IMR-90 (cell line): ENCODE data around the gene PCDHGA4. TPM values are rescaled to one million over a fixed set of nuclear protein-coding genes. Genes with fewer than 3 reads are reported as not detected.

Source experiments
- ATAC-seq: fragments of 200-7000 bp; cut with Tn5 transposase; 2 replicates; pipeline ENCODE4 v1.9.1; 2020; ENCODE audit warnings: low read depth, mild to moderate bottlenecking, moderate library complexity
- BruUV-seq: library from RNA; stranded (reverse); fragments of 400-500 nt; replicated peaks from 2 replicates; lab custom pipeline; 2021; lab: Mats Ljungman, UMichigan
- CTCF ChIA-PET: fragments of 300-600 bp; formaldehyde crosslinking; extraction: SDS; loops from one replicate; lab custom pipeline; 2021; ENCODE audit warnings: antibody characterized with exemption; lab: Yijun Ruan, JAX
- POLR2A ChIA-PET: fragments of 300-600 bp; sonication (Branson Sonifier 250); formaldehyde crosslinking; loops from one replicate; lab custom pipeline; 2022; ENCODE audit warnings: antibody characterized with exemption; ENCODE audit not compliant: unreplicated experiment; lab: Charles Lee
- DNase-seq: peaks from one replicate; pipeline ENCODE4 v3.0.0; 2013
- H2AFZ ChIP-seq: replicated peaks from 2 replicates; pipeline ENCODE3; 2013; ENCODE audit warnings: low read length, mild to moderate bottlenecking; ENCODE audit not compliant: poor library complexity
- H2AK5ac ChIP-seq: 2 replicates; pipeline ENCODE4 v1.6.1; 2013; ENCODE audit warnings: low read depth, low read length, inconsistent platforms
- H2AK9ac ChIP-seq: replicated peaks from 2 replicates; pipeline ENCODE3; 2013; ENCODE audit warnings: mild to moderate bottlenecking, low read depth, low read length, moderate library complexity; ENCODE audit not compliant: poor library complexity
- H2BK120ac ChIP-seq: 2 replicates; pipeline ENCODE4 v1.6.1; 2013; ENCODE audit warnings: low read depth, low read length, inconsistent platforms
- H2BK15ac ChIP-seq: 3 replicates; pipeline ENCODE4 v1.6.1; 2013; ENCODE audit warnings: low read depth, low read length, inconsistent platforms
- H2BK20ac ChIP-seq: 2 replicates; pipeline ENCODE4 v1.6.1; 2013; ENCODE audit warnings: low read depth, mild to moderate bottlenecking, inconsistent platforms, low read length, moderate library complexity
- H2BK5ac ChIP-seq: 2 replicates; pipeline ENCODE4 v1.6.1; 2013; ENCODE audit warnings: mild to moderate bottlenecking, low read depth, low read length, inconsistent platforms; ENCODE audit not compliant: poor library complexity, severe bottlenecking
- H3K14ac ChIP-seq: replicated peaks from 2 replicates; pipeline ENCODE4 v1.6.1; 2013; ENCODE audit warnings: low read depth, low read length, inconsistent platforms
- H3K18ac ChIP-seq: 2 replicates; pipeline ENCODE4 v1.6.1; 2013; ENCODE audit warnings: low read depth, low read length, control low read depth
- H3K23ac ChIP-seq: 2 replicates; pipeline ENCODE4 v1.6.1; 2013; ENCODE audit warnings: low read depth, low read length, inconsistent platforms
- H3K27ac ChIP-seq: 2 replicates; pipeline ENCODE4 v1.5.1; 2013; ENCODE audit warnings: mild to moderate bottlenecking, control low read depth, low read length; ENCODE audit not compliant: insufficient read depth
- H3K27me3 ChIP-seq: 2 replicates; pipeline ENCODE4 v1.6.1; 2013; ENCODE audit warnings: low read length; ENCODE audit not compliant: control insufficient read depth, insufficient read depth
- H3K36me3 ChIP-seq: 2 replicates; pipeline ENCODE4 v1.6.1; 2013; ENCODE audit warnings: low read length, mixed read lengths; ENCODE audit not compliant: control insufficient read depth, insufficient read depth
- H3K4ac ChIP-seq: 2 replicates; pipeline ENCODE4 v1.6.1; 2013; ENCODE audit warnings: low read depth, low read length, inconsistent platforms
- H3K4me1 ChIP-seq: 2 replicates; pipeline ENCODE4 v1.6.1; 2013; ENCODE audit warnings: low read length, mixed read lengths; ENCODE audit not compliant: control insufficient read depth, insufficient read depth
- H3K4me2 ChIP-seq: 2 replicates; pipeline ENCODE4 v1.6.1; 2013; ENCODE audit warnings: low read depth, mild to moderate bottlenecking, control low read depth, low read length, moderate library complexity
- H3K4me3 ChIP-seq: 2 replicates; pipeline ENCODE4 v1.5.1; 2013; ENCODE audit warnings: low read depth, mild to moderate bottlenecking, control low read depth, low read length, moderate library complexity; ENCODE audit not compliant: insufficient read depth
- H3K56ac ChIP-seq: 2 replicates; pipeline ENCODE4 v1.6.1; 2013; ENCODE audit warnings: low read length, inconsistent platforms; ENCODE audit not compliant: insufficient read depth; ENCODE audit errors: extremely low read depth
- H3K79me1 ChIP-seq, 2 experiments: 2 replicates each; pipeline ENCODE4 v1.6.1; 2013; ENCODE audit warnings: low read length in 2 of 2, inconsistent platforms in 1 of 2, low read depth in 1 of 2
- H3K9ac ChIP-seq: 2 replicates; pipeline ENCODE4 v1.6.1; 2013; ENCODE audit warnings: low read depth, low read length, control low read depth
- H3K9me1 ChIP-seq: 2 replicates; pipeline ENCODE4 v1.6.1; 2013; ENCODE audit warnings: low read length, inconsistent platforms; ENCODE audit not compliant: insufficient read depth
- H3K9me3 ChIP-seq: 2 replicates; pipeline ENCODE4 v1.6.1; 2013; ENCODE audit warnings: low read length; ENCODE audit not compliant: control insufficient read depth, insufficient read depth
- H4K20me1 ChIP-seq: 2 replicates; pipeline ENCODE4 v1.6.1; 2013; ENCODE audit warnings: low read length, inconsistent platforms; ENCODE audit not compliant: insufficient read depth
- H4K5ac ChIP-seq: 2 replicates; pipeline ENCODE4 v1.6.1; 2013; ENCODE audit warnings: mild to moderate bottlenecking, low read depth, low read length, control low read depth
- H4K8ac ChIP-seq, 2 experiments: 2 replicates each; pipeline ENCODE4 v1.6.1; 2013; ENCODE audit warnings: low read depth in 2 of 2, low read length in 2 of 2, control low read depth in 1 of 2, inconsistent platforms in 1 of 2
- H4K91ac ChIP-seq: 2 replicates; pipeline ENCODE4 v1.6.1; 2013; ENCODE audit warnings: low read depth, low read length, inconsistent platforms; ENCODE audit not compliant: insufficient read depth
- BHLHE40 ChIP-seq: fragments of 150-350 bp; IDR thresholded peaks from 2 replicates; pipeline ENCODE4 v1.6.1; 2016; ENCODE audit warnings: mild to moderate bottlenecking, low read depth, low read length
- CEBPB ChIP-seq: IDR thresholded peaks from 2 replicates; pipeline ENCODE4 v1.6.1; 2012; ENCODE audit warnings: low read depth, low read length, improper control_type of control experiment
- CHD1 ChIP-seq: IDR thresholded peaks from 2 replicates; pipeline ENCODE4 v1.6.1; 2012; ENCODE audit warnings: low read depth, low read length, improper control_type of control experiment
- FOS ChIP-seq: fragments of 150-350 bp; IDR thresholded peaks from 2 replicates; pipeline ENCODE4 v1.6.1; 2016; ENCODE audit warnings: low read depth, low read length
- MAFK ChIP-seq: IDR thresholded peaks from 2 replicates; pipeline ENCODE4 v1.6.1; 2012; ENCODE audit warnings: low read depth, low read length, improper control_type of control experiment
- MAZ ChIP-seq: IDR thresholded peaks from 2 replicates; pipeline ENCODE4 v1.6.1; 2012; ENCODE audit warnings: low read depth, mild to moderate bottlenecking, low read length, improper control_type of control experiment, moderate library complexity, borderline replicate concordance
- NFE2L2 ChIP-seq: fragments of 150-350 bp; IDR thresholded peaks from 2 replicates; pipeline ENCODE4 v1.6.1; 2016; ENCODE audit warnings: low read depth, mild to moderate bottlenecking, low read length
- POLR2A ChIP-seq: IDR thresholded peaks from 2 replicates; pipeline ENCODE4 v1.6.1; 2012; ENCODE audit warnings: mild to moderate bottlenecking, low read depth, low read length
- RAD21 ChIP-seq: IDR thresholded peaks from 2 replicates; pipeline ENCODE4 v1.6.1; 2012; ENCODE audit warnings: low read length, improper control_type of control experiment
- RCOR1 ChIP-seq: IDR thresholded peaks from 2 replicates; pipeline ENCODE4 v1.6.1; 2012; ENCODE audit warnings: mild to moderate bottlenecking, low read length, improper control_type of control experiment; ENCODE audit not compliant: insufficient replicate concordance
- SMC3 ChIP-seq: fragments of 150-350 bp; IDR thresholded peaks from 2 replicates; pipeline ENCODE4 v1.6.1; 2016; ENCODE audit warnings: low read depth, mild to moderate bottlenecking, antibody characterized with exemption, low read length, moderate library complexity
- whole genome bisulfite sequencing, 2 experiments: methylation state at CpG; one replicate each; pipeline versions ENCODE4 v1.1.5 to v1.1.7; 2013; ENCODE audit warnings: missing lambda C conversion rate in 2 of 2; ENCODE audit not compliant: insufficient read length in 1 of 2; ENCODE audit errors: extremely low coverage in 2 of 2; 5-methylcytosine and 5-hydroxymethylcytosine counted together
- dilution Hi-C: fragments of 300-500 bp; cut with HindIII; formaldehyde crosslinking; loops from one replicate; pipeline ENCODE4 v1.14.3; 2018; ENCODE audit warnings: low sequenced_read_pairs; ENCODE audit not compliant: unreplicated experiment
- in situ Hi-C: fragments of 300-500 bp; cut with MboI; formaldehyde crosslinking; loops from 3 replicates; pipeline ENCODE4 v1.14.3; 2019; ENCODE audit warnings: low sequenced_read_pairs, inconsistent platforms, mixed read lengths
- intact Hi-C: fragments of 100-400 bp; cut with micrococcal nuclease; formaldehyde crosslinking; loops from 2 replicates; pipeline ENCODE4 v1.10.0; 2022
- polyA plus RNA-seq, 3 experiments: library from polyadenylated mRNA; depleted of rRNA; stranded (reverse); fragments of >200 nt; gene quantifications; 2 replicates each; pipeline ENCODE4 v1.2.3, GENCODE V29; 2012; ENCODE audit warnings: low replicate concordance in 1 of 3
- total RNA-seq: library from RNA; depleted of rRNA; stranded (reverse); fragments of >200 nt; gene quantifications from 2 replicates; pipeline ENCODE4 v1.2.3, GENCODE V29; 2012
- TF ChIP-seq, protein P1 (sequence below): conservative IDR thresholded peaks from 2 replicates; pipeline ENCODE4 v1.5.1; 2012; ENCODE audit warnings: mild to moderate bottlenecking, low read depth, low read length, improper control_type of control experiment

Gene PCDHGA4
- total and polyA plus RNA-seq, 2 of the 4 experiments (the other 2 are of a cell fraction) = 3.5 to 5.4 TPM

DNA sequence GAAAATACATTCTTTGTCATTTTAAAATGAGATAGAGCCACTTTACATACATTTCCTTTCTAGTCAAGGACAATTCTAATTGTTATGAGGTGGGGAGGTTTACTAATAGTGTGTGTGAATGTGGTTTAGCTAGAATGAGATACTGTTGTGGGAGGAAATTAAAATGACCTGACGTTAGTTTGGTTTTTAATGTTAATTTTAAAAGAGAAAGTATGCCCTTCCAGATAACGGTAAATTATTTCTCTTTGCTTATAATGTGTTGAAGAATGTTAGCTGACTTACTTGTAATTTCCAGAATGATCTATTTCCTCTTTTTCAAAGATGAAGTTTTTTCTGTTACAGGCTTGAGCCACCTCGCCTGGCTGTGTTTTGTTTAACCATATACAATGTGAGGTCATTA is 32.6 kb upstream of the PCDHGA4 start (continued):
- TF ChIP-seq NFE2L2 (no peak), SMC3 (no peak), RCOR1 (no peak), BHLHE40 (no peak), MAFK (no peak)

DNA sequence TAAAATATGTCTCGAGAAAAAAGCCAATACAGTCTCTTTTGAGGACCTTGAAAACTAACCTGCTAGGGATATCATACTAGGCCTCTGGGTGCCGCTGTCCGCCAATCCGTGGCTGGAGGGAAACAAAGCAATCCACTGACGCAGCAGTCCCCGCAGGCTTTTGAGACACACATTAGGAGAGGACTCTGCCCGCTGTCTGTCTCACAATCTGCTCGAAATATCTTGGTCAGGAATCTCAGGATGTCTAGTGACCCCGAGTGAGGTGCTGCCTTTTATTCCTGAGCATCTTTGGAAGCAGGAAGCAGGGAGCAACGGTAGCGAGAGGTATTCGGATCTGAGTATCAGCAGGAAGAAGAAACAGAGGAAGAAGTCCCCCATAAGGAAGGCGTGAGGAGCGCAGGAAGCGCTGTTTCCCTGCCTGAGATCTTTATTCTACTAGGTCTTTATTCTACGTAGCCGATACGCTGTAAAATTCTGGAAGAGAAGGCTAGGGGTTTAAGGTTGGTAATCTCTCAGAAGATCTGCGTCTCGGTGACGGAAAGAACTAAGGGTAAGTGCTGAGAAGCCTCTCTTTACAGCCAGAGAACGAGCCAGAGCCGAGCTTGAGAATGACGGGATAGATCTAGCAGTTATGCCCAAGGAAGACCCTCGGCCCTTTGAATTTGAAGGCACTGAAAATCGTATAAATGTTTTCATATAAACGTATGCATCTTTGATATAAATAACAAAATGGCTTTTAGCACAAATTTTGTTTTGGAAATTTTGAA is 28.6 kb upstream of the PCDHGA4 start:
- no peak for TF ChIP-seq NFE2L2
- TF ChIP-seq POLR2A = peak; percentile 53; the same call in 1 of the 2 replicates
- peak; percentile 48; the same call in 1 of the 2 replicates for TF ChIP-seq MAFK
- no peak for TF ChIP-seq MAZ
- peak; percentile 64 for TF ChIP-seq RAD21
- peak; percentile 37 for TF ChIP-seq SMC3
- TF ChIP-seq, protein P1, sequence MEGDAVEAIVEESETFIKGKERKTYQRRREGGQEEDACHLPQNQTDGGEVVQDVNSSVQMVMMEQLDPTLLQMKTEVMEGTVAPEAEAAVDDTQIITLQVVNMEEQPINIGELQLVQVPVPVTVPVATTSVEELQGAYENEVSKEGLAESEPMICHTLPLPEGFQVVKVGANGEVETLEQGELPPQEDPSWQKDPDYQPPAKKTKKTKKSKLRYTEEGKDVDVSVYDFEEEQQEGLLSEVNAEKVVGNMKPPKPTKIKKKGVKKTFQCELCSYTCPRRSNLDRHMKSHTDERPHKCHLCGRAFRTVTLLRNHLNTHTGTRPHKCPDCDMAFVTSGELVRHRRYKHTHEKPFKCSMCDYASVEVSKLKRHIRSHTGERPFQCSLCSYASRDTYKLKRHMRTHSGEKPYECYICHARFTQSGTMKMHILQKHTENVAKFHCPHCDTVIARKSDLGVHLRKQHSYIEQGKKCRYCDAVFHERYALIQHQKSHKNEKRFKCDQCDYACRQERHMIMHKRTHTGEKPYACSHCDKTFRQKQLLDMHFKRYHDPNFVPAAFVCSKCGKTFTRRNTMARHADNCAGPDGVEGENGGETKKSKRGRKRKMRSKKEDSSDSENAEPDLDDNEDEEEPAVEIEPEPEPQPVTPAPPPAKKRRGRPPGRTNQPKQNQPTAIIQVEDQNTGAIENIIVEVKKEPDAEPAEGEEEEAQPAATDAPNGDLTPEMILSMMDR = peak; percentile 81
- no peak for TF ChIP-seq CEBPB
- TF ChIP-seq CHD1 = no peak
- no peak for TF ChIP-seq RCOR1
- no peak for TF ChIP-seq FOS
- peak overlapping the region; percentile 96 for H3K27ac ChIP-seq
- peak overlapping the region; percentile 99 for H4K5ac ChIP-seq
- peak overlapping the region; percentile 95 for H2AFZ ChIP-seq
- H3K23ac ChIP-seq = peak overlapping the region; percentile 85
- H2BK20ac ChIP-seq = 0 out of 2 replicates have a peak overlapping the region, but pooled peaks have one; percentile 6
- H3K56ac ChIP-seq = peak overlapping the region; percentile 88
- no peaks in the 10 kb centered on the region for H3K9me1 ChIP-seq
- no peak overlapping the region for H2AK9ac ChIP-seq
- peak overlapping the region; percentile 100 for H3K9ac ChIP-seq
- dilution Hi-C loops (no loop called here), intact Hi-C loops (loop anchor here (1.0 to 5.0 kb wide), 3 partner anchors 36 to 238 kb away; partner anchors contain the start of genes PCDHGA10 and PCDHGA5), in situ Hi-C loops (loop anchor here (5.0 kb wide), 1 partner anchor 236 kb away; no protein-coding TSS in a partner anchor)
- peak overlapping the region; percentile 47 to 94 for H4K8ac ChIP-seq
- H3K4me3 ChIP-seq = peak overlapping the region; percentile 85
- H3K4ac ChIP-seq = peak overlapping the region; percentile 96
- BruUV-seq = no TSS peak
- POLR2A ChIA-PET = no interaction called here
- no peaks in the 10 kb centered on the region; a peak in 1 of 4 replicates for H3K79me1 ChIP-seq
- H3K9me3 ChIP-seq = peaks cover 15% of the 10 kb centered on the region; the same call in 1 of the 2 replicates
- no peaks in the 10 kb centered on the region for H4K20me1 ChIP-seq
- peak overlapping the region; percentile 84 for H4K91ac ChIP-seq
- no peak overlapping the region for H2AK5ac ChIP-seq
- H2BK5ac ChIP-seq = peak overlapping the region; percentile 87
- WGBS, 2 experiments = 8% methylated on average over 12 of the region's 27 CpGs; no CpG with 5 or more reads in 1 of the 2 experiments
- peak overlapping the region; percentile 98 for H3K18ac ChIP-seq
- peak overlapping the region; percentile 98 for H3K14ac ChIP-seq
- peaks cover 2% of the 10 kb centered on the region for H3K36me3 ChIP-seq
- no peaks in the 10 kb centered on the region for H3K4me1 ChIP-seq
- no peak overlapping the region; the same call in 2 of the 3 replicates for H2BK15ac ChIP-seq
- no peaks in the 10 kb centered on the region for H3K27me3 ChIP-seq
- ATAC-seq = peak; percentile 98
- CTCF ChIA-PET = interaction anchor here (0.6 to 1.1 kb wide), 5 partner anchors 11 to 234 kb away, joined by 3 to 4 read pairs (median 3); no protein-coding TSS in a partner anchor
- DNase-seq = peak; percentile 82
- H3K4me2 ChIP-seq = peak overlapping the region; percentile 97
- H2BK120ac ChIP-seq = peak overlapping the region; percentile 89
